Adrenal gland (tissue), 12 donors: ENCODE results near the gene ZBED3. TPM values are rescaled to one million over a fixed set of nuclear protein-coding genes. Genes with fewer than 3 reads are reported as not detected.
"Not testable (repeated sequence)": the region's sequence is repeated elsewhere in the genome, so short reads cannot be mapped to it uniquely, and the experiment has no call there.

Experiments used
- DNase-seq, 7 donors: peaks; one replicate each; pipeline ENCODE4 v3.0.0-alpha.2; 2019 to 2020
- H3K27ac ChIP-seq, 5 donors: fragments of 200-600 bp; sonication (generic) in 4 of 5; 1 replicate in 3 of 5; 2 replicates in 2 of 5; pipeline versions ENCODE4 v1.5.1 to v1.8.0; 2016 to 2020; ENCODE audit warnings: mild to moderate bottlenecking in 1 of 5
- H3K27me3 ChIP-seq: fragments of 200-600 bp; 2 replicates; pipeline ENCODE4 v1.8.0; 2021
- H3K36me3 ChIP-seq, 2 donors: fragments of 200-600 bp; replicated peaks in 1 of 2; 1 replicate in 1 of 2; 2 replicates in 1 of 2; pipeline versions ENCODE4 v1.5.1 to v1.8.0; 2018 to 2022
- H3K4me1 ChIP-seq, 2 donors: fragments of 200-600 bp; replicated peaks in 1 of 2; 1 replicate in 1 of 2; 2 replicates in 1 of 2; pipeline versions ENCODE4 v1.5.1 to v1.8.0; 2018 to 2021
- H3K4me3 ChIP-seq, 4 donors: fragments of 200-600 bp; sonication (generic) in 3 of 4; one replicate each; pipeline ENCODE4 v1.5.1; 2016 to 2018
- H3K9me3 ChIP-seq, 3 donors: fragments of 200-600 bp; sonication (generic) in 1 of 3; replicated peaks in 1 of 3; 1 replicate in 2 of 3; 2 replicates in 1 of 3; pipeline versions ENCODE4 v1.5.1 to v1.8.0; 2016 to 2021
- CTCF ChIP-seq, 6 experiments: fragments of 450-650 bp in 4 of 6; fragments of 200-600 bp in 2 of 6; sonication (generic) in 1 of 6; IDR thresholded peaks; 1 replicate in 5 of 6; 2 replicates in 1 of 6; pipeline versions ENCODE4 v1.5.1 to v1.8.0; 2016 to 2021; ENCODE audit warnings: antibody characterized with exemption in 6 of 6, mild to moderate bottlenecking in 2 of 6, moderate library complexity in 1 of 6
- POLR2A ChIP-seq, 2 donors: fragments of 450-650 bp; IDR thresholded peaks; one replicate each; pipeline ENCODE4 v1.6.1; 2017; ENCODE audit warnings: antibody characterized with exemption in 2 of 2, mild to moderate bottlenecking in 2 of 2, moderate library complexity in 1 of 2
- WGBS, 4 donors: extraction: QIAGEN DNeasy Blood & Tissue Kit in 2 of 4; methylation state at CpG; one replicate each; pipeline versions ENCODE4 v1.1.5 to v1.1.7; 2013 to 2017; 5-methylcytosine and 5-hydroxymethylcytosine counted together
- intact Hi-C, 2 donors: fragments of 100-400 bp; cut with DNase I; formaldehyde crosslinking; loops; one replicate each; pipeline versions ENCODE4 v1.14.1 to v1.15.0; 2022 to 2023
- polyA plus RNA-seq, 3 donors: library from polyadenylated mRNA; stranded (reverse); fragments of 200-250 nt in 2 of 3; fragments of 350-450 nt in 1 of 3; fragmentation: Illumina TruSeq in 1 of 3; extraction: RNeasy Lipid Tissue Mini Kit (QIAGEN cat#74804) in 1 of 3; gene quantifications; one replicate each; pipeline ENCODE4 v1.2.3, GENCODE V29; 2013 to 2014
- total RNA-seq, 9 donors: library from RNA; depleted of rRNA in 4 of 9; stranded (reverse); fragments of >200 nt in 4 of 9; fragments of 120-200 nt in 1 of 9; fragmentation: NEBNext Ultra II Directional in 1 of 9; extraction: Animal tissue kit (Norgen Biotek cat#: 25700) in 1 of 9; gene quantifications; one replicate each; pipeline versions ENCODE4 v1.1.0 to v1.2.4, GENCODE V29; 2013 to 2023
- donor health status: healthy with polysubstance abuse.
- donor health status: Bipolar disorder and iron deficiency.
- donor health status: DM: yes; HTN: yes; CAD: no.
- donor health status: DM: no; HTN: no; CAD: no.
- donor health status: DM: no; HTN: no; CAD: no.
- donor health status: DM: yes; HTN: yes; CAD: no.

ZBED3 gene
- total and polyA plus RNA-seq, 12 donors: 1.3 to 13.9 (median 8.7) TPM

GRCh38 chr5:77117161-77117560 lies 30.1 kb upstream of the ZBED3 start:
- Histone ChIP-seq H3K36me3 (no peaks in the 10 kb centered on the region), H3K4me1 (no peaks in the 10 kb centered on the region), H3K27ac (no peak overlapping the region), H3K27me3 (no peaks in the 10 kb centered on the region), H3K4me3 (no peak overlapping the region), H3K9me3 (no peaks in the 10 kb centered on the region)
- DNase-seq: no peak
- TF ChIP-seq CTCF (IDR thresholded peaks at IDR 0.05): no peak
- no peak for TF ChIP-seq POLR2A (IDR thresholded peaks at IDR 0.05)
- 66 to 86% (median 80%) methylated on average over 2 of the region's 2 CpGs for WGBS, 4 donors
- intact Hi-C loops: no loop called here

DNA sequence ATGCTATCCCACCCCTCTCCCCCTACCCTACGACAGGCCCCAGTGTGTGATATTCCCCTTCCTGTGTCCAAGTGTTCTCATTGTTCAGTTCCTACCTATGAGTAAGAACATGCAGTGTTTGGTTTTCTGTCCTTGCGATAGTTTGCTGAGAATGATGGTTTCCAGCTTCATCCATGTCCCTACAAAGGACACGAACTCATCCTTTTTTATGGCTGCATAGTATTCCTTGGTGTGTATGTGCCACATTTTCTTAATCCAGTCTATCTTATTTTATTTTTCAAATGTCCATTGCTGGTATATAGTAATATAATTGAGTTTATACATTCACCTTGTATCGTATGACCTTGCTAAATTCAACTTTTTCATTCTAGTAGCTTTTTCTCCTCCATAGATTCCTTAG lies 19.9 kb upstream of the ZBED3 start:
- 94 to 95% (median 94%) methylated on average over 3 to 4 of the region's 4 CpGs for WGBS, 4 donors
- H3K9me3 ChIP-seq, H3K4me3 ChIP-seq, H3K4me1 ChIP-seq, H3K27me3 ChIP-seq, intact Hi-C loops, DNase-seq, H3K36me3 ChIP-seq, H3K27ac ChIP-seq: not testable (repeated sequence)

DNA sequence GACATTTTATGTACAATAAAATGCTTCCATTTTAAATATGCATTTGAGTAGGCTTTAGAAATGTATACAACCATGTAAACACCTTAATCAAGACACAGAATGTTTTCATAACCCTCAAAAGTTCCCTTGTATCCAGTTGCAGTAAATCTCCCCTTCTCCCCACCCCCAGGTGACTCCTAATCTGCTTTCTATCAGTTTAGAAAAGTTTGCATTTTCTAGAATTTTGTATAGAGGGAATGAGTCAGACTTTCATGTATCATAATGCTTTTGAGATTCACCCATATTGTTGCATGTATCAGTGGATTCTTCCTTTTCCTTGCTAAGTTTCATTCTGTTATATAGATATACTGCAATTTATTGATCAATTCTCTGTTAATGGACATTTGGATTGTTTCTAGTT lies 17.7 kb upstream of the ZBED3 start:
- H3K9me3 ChIP-seq: no peaks in the 10 kb centered on the region
- H3K27ac ChIP-seq: no peak overlapping the region
- no peaks in the 10 kb centered on the region for H3K36me3 ChIP-seq
- intact Hi-C loops: no loop called here
- H3K4me1 ChIP-seq: no peaks in the 10 kb centered on the region
- no peak overlapping the region for H3K4me3 ChIP-seq
- no peak for DNase-seq
- no peak for TF ChIP-seq POLR2A (IDR thresholded peaks at IDR 0.05)
- no peak for TF ChIP-seq CTCF (IDR thresholded peaks at IDR 0.05)
- no peaks in the 10 kb centered on the region for H3K27me3 ChIP-seq

GRCh38 chr5:77103457-77103856 lies 16.4 kb upstream of the ZBED3 start:
- Histone ChIP-seq H3K4me3 (no peak overlapping the region), H3K9me3 (no peaks in the 10 kb centered on the region), H3K36me3 (no peaks in the 10 kb centered on the region), H3K27me3 (no peaks in the 10 kb centered on the region), H3K27ac (no peak overlapping the region), H3K4me1 (no peaks in the 10 kb centered on the region)
- no peak for DNase-seq
- WGBS, 4 donors: 88 to 93% (median 90%) methylated on average over 1 of the region's 1 CpG
- intact Hi-C loops: no loop called here
- no peak for TF ChIP-seq POLR2A (IDR thresholded peaks at IDR 0.05)
- TF ChIP-seq CTCF (IDR thresholded peaks at IDR 0.05): no peak

DNA sequence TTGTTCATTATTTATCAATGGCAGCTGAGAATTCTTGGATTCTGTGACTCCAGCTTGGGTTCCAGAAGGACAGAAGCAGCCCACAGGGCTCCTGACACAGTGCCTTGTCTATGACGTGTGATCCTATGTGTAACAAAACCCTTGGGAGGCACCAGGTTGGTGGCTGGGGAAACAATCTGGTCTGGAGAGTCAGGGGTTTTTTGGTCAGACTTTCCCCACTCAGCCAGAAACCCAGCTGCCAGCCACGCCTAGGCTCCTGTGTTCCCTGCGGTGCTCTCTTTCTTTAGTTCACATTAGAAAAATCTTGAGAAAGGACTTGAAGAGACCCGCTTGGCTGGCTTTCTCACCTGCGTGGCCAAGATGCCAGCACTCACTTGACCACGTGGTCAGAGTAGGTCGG lies 15.5 kb upstream of the ZBED3 start:
- intact Hi-C loops: no loop called here
- DNase-seq: no peak
- H3K36me3 ChIP-seq: no peaks in the 10 kb centered on the region
- no peaks in the 10 kb centered on the region for H3K4me1 ChIP-seq
- WGBS, 4 donors: 85 to 93% (median 90%) methylated on average over 7 of the region's 7 CpGs
- no peak overlapping the region for H3K27ac ChIP-seq
- H3K9me3 ChIP-seq: no peaks in the 10 kb centered on the region
- TF ChIP-seq POLR2A (IDR thresholded peaks at IDR 0.05) (no peak), CTCF (IDR thresholded peaks at IDR 0.05) (no peak)
- H3K27me3 ChIP-seq: no peaks in the 10 kb centered on the region
- H3K4me3 ChIP-seq: no peak overlapping the region
